Dermis blood vessel endothelial cell (primary cell): ENCODE measurements around the gene TMEM37. TPM values are rescaled to one million over a fixed set of nuclear protein-coding genes. Genes with fewer than 3 reads are reported as not detected.

ENCODE experiments used
- DNase-seq: peaks from one replicate; pipeline ENCODE4 v3.0.0; 2010
- total RNA-seq: library from RNA; depleted of rRNA; stranded (reverse); fragments of >200 nt; gene quantifications from 2 replicates; pipeline ENCODE4 v1.2.3, GENCODE V29; 2014

The TMEM37 gene
- total RNA-seq, 1 donor from 2014 or later = 0.51 TPM

DNA sequence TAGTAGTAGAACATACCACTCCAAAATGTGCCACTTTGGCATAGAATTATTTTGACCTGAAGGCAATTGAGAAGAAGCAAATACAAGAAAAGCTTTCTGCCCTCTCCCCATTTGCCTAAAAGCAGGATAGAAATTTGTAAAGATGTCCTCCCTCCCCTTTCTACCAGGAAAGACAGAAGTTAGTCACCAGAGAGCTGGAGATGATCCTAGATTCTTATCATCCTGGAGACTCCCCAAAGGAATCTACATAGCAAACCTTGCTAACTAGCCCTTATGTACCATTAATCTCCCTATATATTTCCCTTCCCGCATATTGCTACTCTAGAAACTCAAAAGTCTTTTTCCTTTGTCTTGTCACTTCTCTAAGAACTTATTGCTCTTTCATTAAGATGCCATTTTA, 12.6 kb upstream of the TMEM37 start:
- DNase-seq = no peak

DNA sequence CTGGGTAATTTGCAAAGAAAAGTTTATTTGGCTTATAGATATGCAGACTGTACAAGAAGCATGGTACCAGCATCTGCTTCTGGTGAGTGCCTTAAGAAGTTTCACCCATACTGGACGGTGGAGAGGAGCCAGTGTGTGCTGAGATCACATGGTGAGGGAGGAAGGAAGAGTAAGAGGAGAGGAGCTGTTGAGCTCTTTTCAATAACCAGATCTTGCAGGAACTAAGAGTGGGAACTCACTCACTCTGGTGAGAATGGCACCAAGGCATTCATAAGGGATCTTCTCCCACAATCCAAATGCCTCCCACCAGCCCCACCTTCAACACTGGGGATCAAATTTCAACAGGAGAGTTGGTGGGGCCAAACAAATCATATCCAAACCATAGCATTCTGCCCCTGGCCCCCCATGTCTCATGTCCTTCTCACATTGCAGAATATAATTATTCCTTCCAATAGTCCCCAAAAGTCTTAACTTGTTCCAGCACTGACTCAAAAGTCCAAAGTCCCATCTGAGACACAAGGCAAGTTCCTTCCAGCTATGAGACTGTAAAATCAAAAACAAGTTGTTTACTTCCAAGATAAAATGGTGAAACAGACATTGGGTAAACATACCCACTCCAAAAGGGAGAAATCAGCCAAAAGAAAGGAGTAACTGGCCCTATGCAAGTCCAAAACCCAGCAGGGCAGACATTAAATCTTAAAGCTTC, 11.7 kb upstream of the TMEM37 start:
- DNase-seq = no peak

GRCh38 chr2:119421304-119421703, 10.3 kb upstream of the TMEM37 start:
- DNase-seq = no peak

DNA sequence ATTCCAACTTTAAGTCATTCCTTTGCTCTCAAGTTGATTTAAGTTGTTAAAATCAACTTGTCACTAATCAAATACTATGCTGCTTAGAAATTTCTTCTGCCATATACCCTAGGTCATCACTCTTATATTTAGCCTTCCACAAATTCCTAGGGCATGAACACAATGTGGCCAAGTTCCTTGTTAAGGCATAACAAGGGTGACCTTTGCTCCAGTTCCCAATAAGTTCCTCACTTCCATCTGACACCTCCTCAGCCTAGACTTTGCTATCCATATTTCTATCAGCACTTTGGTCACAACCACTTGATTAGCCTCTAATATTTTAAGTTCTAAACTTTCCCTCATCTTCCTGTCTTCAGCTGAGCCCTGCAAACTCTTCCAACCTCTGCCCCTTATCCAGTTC, 9.9 kb upstream of the TMEM37 start:
- DNase-seq = no peak

DNA sequence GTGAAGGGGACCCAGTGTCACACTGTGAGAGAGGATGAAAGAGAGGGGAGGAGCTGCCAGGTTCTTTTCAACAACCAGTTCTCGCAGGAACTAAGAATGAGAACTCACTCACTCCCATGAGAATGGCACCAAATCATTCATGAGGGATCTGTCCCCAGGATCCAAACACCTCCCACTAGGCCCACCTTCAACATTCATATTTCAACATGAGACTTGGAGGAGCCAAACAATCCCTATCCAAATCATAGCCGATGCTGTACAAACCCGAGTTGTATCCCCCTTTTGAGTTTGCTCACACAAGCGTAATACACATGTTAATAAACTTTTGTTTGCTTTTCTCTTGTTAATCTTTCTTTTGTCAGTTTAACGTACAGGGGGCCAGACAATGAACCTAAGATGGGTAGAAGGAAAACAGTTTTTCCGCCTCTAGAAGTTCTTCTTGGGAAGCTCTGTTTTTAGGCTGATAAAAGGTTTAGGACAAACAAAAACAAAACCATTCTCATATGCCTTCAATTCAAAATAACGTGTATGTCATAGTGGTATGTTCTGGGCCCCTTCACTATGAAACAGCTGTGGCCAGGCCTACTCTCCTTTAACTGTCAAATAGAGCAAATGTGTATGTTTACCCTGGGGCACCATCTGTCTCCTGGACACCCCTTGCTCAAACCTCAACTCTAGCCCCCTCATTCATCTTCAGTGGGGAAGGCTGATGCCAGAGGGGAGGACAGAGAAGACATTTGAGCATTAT, 9.1 kb upstream of the TMEM37 start:
- no peak for DNase-seq

DNA sequence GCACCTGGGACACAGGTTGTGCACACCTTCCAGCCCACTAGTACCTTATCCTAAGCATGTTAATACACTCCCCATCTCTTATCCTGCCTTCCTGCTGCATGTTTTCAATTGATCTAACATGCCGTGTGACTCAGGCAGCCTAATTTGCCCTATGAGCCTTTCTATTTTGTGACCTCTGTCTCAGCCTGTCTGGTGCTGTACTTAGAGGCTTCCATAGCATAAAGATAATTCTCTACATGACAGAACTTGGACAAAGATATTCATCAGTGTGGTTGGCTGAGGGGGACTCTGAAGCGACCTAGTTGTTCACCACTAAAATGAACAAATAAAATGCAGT, 8.6 kb upstream of the TMEM37 start:
- DNase-seq = no peak

- no peak for DNase-seq
Observed at GRCh38 chr2:119423811-119424210, 7.8 kb upstream of the TMEM37 start.

DNA sequence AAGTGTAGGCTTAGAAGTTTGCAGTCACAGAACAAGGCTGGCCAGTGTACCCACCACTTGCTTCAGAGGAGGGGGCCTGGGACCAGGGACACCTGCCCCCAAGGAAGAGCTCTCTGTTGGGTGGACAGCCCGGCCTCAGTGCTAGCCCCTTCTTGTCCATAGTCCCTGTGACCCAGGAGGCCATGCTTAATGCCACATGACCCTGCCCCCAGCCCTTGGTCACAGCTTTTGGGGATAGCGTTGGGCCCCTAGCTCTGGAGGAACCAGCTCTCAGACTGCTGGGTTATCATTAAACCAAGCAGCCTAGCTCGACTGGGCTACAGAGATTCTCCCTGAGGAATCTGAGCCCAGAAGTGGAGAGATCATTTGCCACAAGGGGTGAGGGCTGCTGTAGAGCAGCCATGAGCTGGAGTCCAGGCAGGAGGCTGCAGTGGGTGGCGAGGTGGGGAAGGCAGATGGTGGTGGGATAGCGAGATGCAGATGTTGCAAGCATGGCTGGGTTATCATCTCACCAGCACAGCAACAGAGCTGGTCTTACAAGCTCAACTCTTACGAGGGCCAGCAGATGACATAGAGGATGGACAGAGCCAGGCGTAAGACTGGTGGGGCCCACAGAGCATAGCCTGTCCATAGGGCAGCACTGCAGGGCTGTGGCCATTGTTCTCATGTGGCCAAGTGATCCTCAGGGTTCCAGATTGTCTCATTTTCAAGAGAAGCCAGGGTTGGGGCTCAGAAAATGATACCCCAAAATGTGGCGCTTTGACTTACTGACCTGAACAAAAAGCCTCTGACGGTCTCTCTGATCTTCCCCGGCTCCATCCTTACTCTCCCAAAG, 7.2 kb upstream of the TMEM37 start:
- no peak for DNase-seq

DNA sequence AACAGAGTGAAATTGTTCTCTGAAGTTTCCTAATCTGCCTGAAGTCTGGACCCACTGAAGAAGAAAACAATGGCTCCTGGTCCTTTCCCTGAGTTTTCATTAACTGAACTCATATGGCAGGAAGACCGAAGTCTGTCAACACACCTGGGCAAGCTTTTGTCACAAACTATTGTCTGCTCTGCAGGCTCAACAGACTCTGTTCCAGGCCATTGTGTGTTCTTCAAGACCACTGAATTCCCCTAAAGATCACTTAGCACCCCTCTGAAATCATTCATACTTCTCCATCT, 6.6 kb upstream of the TMEM37 start:
- DNase-seq = no peak

GRCh38 chr2:119425620-119426395, 5.8 kb upstream of the TMEM37 start:
- no peak for DNase-seq

DNA sequence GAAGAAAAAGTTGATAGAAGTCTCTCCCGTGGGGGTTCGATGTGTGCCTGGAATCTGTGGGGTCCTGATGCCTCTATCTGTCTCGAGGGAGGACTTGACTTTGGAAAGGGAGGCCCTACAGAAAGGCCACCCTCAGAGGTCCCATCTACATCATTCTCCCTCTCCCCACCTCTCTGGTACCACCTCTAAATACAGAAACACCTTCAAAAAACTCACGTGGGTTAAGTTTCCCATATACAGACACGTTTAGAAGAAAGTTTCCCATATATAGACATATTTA, 5.3 kb upstream of the TMEM37 start:
- DNase-seq = no peak

GRCh38 chr2:119426801-119427395, 4.8 kb upstream of the TMEM37 start:
- no peak for DNase-seq

- no peak for DNase-seq
Observed at GRCh38 chr2:119427756-119428155, 3.9 kb upstream of the TMEM37 start.

GRCh38 chr2:119428488-119429224, 3.0 kb upstream of the TMEM37 start:
- DNase-seq = no peak

- no peak for DNase-seq
Observed at GRCh38 chr2:119429225-119429981, 2.3 kb upstream of the TMEM37 start.

GRCh38 chr2:119430023-119430498, 1.6 kb upstream of the TMEM37 start:
- DNase-seq = no peak

GRCh38 chr2:119431976-119432850, 559 bp downstream of the TMEM37 start:
- DNase-seq = peak; percentile 44

DNA sequence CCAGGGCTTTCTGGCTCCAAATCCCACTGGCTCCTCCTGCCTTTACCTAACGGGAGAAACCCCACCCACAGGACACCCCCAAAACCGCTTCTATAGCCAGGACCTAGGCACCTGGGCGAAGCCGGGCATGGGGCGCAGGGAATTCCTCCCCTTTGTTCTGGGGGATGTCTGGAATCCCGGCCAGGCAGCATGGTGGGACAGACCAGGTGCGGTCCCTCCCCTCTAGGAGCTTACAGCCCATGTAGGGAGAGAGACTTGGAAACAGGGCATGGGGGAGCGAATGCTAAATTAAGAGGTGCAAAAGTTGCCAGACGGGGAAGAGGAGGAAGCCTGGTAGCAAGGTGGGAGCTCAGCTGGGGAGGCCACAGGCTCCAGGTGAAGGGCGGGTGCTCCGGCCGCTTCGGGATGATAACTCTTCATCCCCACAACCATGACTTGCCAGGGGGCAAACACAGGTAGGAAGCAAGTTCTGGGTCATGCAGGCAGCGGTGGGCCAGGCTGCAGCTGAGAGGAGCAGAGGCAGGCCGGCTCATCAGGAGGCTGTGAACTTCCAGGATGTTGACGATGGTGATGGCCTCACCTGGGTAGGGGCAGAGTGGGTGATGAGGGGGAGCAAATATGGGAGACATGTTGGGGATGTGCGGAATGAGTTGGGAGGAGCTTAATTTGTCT, 1.3 kb downstream of the TMEM37 start:
- no peak for DNase-seq

- no peak for DNase-seq
Observed at GRCh38 chr2:119433636-119434327, 2.1 kb downstream of the TMEM37 start.
